Stimulated activated CD4-positive, alpha-beta T cell treated with anti-CD3 and anti-CD28 coated beads, Interleukin-15, amount 100 ng/mL, for 1 hour (primary cell): ENCODE measurements around the gene MBTPS1.

Experiments
- DNase-seq, 2 donors: peaks; one replicate each; pipeline ENCODE4 v3.0.0-alpha.2; 2020; ENCODE audit warnings: low read depth in 1 of 2, low spot score in 1 of 2

Gene MBTPS1

DNA sequence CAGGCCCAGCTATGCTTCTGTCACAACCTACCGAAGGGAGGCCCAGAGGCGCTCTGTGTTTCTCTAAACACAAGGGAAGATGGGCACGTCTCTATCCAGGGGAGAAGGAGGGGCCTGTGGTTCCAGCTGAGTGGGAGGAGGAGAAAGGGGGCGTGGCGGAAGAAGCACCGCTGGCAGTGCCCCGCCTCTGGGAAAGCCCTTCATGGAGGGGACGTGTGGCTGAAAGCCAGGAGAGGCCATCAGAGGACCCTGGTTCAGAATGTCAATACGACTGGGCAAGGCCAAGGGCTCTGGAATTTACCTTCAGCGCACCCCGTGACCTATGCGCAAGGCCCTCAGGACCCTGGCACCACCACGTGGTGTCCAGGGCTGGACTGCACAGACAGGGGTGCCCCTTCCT, 61.8 kb downstream of the MBTPS1 start:
- DNase-seq = no peak

DNA sequence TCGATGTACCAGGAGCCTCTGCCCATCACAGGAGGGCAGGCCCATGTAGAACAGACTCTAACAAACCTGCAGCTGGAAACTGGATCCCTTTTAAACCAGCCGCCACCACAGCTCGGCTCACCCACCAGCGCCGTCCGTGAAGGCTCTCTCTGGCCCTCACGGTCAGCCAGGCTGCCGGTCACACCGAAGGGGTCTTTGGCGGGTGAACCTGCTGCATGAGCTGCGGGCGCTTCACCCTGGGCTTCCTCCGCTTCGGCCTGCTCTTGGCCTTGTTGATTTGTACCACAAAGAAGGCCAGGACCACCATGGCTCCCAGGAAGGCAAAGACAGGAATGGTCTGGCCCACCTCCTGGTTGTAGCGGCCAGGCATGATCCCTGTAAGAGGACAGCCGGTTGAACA, 62.5 kb downstream of the MBTPS1 start:
- DNase-seq = no peak

DNA sequence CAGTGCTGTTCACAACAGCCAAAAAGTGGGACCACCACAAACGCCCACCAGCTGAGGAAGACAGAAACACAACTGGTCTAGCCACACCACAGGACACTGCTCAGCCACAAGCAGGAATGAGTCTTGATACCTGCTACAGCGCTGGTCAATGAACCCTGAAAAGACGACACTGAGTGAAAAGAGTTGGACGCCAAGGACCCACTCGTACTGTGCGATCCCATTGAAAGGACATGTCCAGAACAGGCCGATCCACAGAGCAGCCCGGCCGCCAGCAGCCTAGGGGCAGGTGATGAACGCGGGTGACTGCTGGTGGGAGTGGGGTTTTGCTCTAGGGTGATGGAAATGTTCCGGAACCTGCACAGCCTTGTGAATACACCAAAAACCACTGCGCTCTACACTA, 63.5 kb downstream of the MBTPS1 start:
- no peak for DNase-seq

DNA sequence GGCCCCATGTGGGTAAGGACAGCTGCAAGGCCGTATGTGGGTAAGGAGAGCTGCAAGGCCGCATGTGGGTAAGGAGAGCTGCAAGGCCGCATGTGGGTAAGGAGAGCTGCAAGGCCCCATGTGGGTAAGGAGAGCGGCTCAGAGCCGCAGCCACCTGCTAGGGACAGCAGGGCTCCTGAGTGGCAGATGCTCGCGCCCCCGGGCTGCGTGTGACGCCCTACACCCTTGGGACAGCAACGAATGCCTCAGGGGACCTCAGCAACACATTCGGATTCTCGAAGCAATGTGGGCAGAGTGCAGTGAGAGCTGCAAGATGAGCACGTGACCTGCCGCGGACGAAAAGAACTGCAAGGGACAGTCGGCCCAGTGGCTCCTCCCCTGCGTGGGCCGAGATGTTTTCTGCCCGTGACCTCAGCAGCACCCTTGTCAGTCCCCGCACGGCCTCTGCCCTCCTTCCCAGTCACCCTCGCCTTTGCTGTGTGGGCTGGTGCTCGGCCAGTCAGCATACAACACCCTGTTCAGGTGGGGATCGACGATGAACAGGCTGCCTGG, 64.6 kb downstream of the MBTPS1 start:
- DNase-seq = no peak

DNA sequence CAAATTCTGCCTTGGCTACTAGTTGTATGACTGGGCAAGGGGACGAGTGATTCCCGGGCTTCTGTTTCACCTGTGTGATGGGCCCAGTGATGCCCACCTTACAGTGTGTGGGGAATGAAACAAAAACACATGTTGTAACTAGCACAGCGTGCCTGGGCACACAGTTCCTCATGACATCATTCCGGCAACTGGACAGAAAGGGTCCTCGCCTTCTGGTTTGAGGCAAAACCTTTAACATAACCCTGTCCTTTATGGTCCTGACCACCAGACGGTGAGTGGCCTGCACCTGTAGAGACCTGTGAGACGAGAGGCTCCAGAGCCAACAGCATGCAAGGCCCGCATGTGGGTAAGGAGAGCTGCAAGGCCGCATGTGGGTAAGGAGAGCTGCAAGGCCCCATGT, 66.4 kb downstream of the MBTPS1 start:
- DNase-seq = no peak

DNA sequence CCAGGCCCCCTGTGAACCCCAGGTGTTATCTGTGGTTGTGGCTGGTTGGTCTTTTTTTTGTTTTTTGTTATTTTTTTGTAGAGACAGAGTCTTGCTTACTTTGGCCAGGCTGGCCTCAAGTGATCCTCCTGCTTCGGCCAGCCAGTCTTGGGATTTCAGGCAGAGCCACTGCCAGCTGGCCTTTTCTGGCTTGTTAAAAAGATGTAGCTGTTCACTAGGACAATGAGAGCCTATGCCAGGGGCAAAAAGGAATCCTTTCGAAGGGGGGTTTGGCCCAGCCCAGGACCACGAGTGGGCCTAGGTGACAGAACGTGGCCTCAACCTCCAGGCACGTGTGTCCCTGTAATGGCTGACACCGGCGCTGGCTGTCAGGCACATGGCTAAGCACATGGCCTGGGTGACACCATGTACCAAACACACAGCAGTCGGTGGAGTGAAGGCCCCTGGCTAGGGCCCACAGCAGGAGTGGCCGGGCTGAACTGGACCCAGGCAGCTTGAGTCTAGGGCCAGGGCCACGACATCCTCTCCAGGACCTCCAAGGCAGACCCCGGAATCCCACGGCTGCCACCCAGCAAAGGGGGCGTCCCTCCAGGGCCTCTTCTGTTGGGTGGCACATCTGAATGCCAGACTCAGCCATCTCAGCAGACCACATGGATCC, 67.2 kb downstream of the MBTPS1 start:
- no peak for DNase-seq

DNA sequence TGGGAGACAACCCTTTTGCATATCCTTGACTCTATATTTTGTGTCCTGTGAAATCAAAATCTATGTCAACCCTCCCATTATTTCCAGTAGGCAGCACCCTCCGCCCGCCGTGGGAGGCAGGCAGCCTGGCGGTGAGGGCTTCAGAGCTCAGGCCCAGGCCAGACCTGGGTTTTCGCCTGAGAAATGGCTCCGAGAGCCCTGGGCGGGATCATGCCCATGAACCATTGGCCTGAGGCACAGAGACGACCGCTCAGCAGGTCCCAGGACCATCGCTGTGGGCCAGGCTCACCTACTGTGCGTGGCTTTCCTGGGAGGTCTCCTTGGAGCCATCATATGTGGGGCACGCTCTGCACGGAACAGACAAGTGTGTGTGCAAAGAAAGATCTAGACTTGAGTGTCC, 67.9 kb downstream of the MBTPS1 start:
- DNase-seq = no peak

DNA sequence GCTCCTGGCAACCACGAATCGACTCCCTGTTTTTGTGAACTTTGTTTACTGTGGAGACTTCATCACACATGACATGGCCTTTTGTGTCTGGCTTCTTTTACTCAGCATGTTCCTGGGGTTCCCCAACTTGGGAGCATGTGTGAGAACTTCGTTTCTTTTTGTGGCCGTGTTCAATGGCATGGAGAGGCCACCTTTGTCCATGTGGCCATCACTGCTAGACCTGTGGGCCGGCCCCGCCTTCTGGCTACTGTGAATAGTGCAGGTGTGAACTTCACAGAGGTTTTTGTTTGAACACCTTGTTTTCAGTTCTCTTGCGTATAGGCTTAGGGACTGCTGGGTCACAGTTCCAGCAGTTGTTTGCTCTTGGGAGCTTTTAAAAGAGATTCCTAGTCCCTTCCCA, 68.5 kb downstream of the MBTPS1 start:
- no peak for DNase-seq

DNA sequence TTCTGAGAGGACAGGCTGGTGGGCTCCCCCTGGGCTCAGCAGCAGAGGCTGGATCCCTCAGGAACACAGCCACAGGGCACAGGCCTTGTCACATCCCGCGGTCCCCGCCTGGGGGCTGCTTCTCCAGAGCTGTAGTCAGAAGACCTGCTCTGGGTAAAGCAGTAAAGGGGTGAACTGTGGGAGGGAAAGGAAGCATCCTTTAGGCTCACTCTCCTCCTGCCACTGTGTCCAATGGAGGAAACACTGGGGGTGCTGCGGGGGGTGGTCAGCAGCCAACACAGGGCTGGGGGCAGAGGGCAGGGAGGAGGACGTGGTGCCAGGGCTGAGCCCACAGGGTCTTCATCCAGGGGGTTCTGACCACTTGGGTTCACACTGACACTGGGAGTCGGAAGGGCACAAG, 69.1 kb downstream of the MBTPS1 start:
- no peak for DNase-seq

DNA sequence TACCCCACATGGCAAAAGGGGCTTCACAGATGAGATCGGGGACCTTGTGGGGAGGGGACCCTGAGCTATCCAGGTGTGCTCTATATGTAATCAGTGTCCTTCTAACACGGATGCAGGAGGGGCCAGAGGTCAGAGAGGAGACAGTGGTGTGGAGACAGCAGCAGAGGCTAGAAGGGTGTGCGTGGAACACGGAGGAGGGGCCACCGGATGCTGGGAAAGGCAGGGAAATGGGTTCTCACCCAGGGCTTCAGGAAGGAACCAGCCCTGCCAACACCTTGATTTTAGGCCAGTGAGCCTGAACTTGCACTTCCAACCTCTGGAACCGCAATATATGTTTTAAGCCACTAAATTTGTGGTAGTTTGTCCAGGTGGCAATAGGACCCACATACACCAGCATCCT, 69.5 kb downstream of the MBTPS1 start:
- DNase-seq = no peak

DNA sequence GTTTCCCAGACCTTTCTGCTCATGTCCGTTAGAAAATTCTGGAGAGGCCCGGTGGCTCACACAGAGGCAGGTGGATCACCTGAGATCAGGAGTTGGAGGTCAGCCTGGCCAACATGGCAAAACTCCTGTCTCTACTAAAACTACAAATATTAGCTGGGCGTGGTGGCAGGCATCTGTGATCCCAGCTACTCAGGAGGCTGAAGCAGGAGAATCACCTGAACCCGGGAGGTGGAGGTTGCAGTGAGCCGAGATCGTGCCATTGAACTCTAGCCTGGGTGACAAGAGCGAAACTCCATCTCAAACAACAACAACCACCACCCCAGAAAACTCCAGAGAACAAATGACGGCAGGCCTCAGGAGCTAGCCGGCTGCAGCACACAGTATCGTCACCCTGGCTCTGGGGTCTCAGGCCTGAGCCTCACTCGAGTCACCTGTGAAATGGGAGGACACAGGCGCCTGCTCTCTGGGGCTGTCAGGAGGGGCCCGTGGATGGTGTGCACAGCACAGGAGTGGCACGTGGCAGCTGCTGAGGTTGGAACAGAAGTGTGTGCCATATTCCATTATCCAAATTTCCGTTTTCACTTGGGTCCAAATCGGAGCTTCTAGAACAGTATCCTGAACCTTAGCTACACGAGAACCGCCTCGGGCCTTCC, 70.8 kb downstream of the MBTPS1 start:
- no peak for DNase-seq

DNA sequence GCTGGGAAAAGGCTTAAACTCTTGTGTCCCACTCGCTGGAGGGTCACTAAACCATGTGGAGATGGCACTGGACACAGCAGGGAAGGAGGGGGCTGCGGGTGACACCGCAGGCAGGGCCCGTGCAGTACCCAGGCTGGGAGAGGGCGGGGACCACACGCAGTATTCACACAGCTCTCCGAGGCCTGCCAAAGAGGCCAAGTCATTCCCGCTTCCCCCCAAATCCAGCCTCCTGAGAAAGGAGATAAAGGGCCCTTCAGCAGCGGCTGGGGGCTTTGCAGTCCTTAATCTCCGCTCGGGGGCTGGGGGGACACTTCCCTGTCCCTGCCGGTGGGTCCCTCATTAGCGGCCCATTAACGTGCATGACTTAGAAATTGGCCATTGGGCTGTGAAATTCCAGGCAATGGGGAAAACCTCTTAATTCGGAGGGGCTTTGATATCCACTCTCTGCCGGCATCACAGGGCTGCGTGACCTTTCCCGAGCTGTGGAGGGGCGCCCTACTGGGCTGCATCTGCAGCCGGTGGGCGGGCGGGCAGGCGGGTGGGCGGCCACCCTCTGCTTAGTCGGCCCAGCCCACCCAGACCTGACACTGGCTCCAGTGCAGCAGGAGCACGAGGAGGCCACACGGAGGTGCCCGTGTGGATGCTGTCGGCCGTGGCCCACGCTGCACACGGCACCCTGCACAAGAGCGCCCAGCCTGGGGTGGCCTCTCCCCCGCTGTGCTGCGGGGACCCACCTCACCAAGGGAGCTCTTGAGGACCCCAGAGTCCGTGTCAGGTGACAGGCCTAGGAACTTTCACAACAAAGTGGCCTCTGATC, 71.5 kb downstream of the MBTPS1 start:
- no peak for DNase-seq

DNA sequence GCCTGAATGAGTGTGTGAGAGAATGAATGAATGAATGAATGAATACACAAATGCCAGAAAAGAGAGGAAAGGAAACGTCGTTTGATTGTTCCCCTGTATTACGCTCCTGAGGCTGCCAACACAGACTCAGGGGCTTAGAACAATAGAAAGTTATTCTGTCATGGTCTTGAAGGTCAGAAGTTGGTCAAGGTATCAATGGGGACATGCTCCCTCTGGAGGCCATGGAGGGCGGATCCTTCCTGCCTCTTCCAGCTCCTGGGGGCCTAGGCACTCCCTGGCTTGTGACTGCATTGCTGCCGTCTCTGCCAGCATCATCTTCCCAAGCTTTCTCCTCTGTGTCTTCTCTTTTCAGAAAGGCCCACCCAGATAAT, 72.6 kb downstream of the MBTPS1 start:
- no peak for DNase-seq

DNA sequence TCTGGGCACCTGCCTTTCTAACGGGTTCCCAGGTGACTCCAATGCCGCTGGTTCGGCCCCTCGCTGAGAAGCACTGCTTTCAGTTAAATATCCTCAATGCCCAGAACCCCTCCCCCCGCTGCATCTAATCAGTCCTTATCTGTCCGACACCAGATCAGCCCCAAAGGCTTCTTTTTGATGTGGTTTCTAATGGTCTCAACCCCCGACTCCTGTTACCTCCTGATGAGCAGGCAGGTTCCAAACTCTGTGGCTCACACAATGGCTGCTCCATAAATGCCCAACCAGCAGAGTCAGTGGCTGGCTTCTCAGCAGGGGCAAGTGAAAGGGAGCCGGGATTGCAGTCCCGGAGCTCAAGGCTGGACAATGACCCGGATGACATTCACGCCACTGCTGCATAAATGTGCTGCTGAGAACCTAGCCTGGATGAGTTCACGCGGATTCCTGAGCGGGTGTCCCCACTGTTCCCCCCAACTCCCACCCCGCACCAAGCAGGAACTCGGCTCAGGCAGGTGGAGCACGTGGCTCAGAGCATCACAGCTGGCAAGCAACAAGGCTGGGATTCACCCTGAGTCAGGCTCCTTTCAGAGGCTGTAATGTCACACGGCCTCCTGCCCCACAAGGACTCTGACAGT, 73.1 kb downstream of the MBTPS1 start:
- no peak for DNase-seq

DNA sequence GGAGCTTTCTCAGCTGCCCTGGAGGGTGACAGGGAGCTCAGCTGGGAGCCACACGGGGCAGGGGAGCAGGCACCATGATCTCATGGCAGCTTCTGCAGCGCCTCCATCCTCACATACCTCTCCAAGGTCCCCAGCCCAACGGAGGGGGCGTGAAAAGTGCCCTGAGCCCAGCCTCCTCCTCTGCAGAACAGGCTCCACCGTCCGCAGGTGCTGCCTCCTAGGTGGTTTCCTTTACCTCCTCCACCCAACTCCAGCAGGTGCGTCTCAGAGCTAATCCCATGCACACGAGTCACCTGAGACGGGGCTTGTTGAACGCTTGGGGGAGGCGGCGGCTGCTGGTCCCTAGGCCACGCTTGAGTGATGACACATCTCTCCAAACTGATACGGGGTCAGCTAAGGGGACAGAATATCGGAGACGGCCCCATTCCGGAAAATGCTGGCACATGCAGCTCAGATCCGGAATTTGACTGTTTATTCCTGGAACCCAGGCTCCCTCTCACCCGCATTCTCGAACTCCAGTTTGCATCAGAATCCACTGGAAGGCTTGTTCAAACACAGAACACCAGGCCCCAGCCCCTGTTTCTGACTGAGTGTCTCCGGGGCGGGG, 73.8 kb downstream of the MBTPS1 start:
- no peak for DNase-seq

DNA sequence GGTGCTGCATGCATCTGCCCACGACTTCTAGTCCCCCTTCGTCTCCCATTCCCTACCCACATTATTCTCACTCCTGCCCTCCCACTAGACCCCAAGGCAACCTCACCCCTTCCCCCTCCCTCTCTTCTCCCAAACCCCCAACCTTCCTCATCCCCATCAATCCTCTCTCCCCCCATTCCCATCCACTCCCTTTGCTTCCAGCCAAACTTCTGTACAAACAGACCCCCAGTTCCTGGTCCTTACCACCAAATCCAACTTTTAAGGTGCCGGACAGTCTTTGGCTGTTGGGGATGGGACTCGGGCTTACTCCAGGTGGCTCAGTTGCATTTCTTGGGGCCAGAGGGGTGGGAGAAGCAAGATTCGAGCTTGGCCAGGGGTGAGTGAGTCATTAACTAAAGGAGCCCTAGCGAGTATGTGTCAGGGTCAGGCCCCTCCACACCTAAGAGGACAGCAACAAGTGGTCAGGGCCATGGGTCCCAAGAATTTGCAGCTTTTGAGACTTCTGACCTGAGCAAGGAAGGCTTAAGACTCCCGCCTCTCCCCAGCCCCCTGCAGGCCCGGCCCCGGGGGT, 74.3 kb downstream of the MBTPS1 start, which contains the start of gene SLC38A8:
TSS of gene SLC38A8 (minus strand) at position 488 of the 571 bp plus-strand sequence. CDS start 638 bp downstream, outside the sequence.
- DNase-seq = no peak

DNA sequence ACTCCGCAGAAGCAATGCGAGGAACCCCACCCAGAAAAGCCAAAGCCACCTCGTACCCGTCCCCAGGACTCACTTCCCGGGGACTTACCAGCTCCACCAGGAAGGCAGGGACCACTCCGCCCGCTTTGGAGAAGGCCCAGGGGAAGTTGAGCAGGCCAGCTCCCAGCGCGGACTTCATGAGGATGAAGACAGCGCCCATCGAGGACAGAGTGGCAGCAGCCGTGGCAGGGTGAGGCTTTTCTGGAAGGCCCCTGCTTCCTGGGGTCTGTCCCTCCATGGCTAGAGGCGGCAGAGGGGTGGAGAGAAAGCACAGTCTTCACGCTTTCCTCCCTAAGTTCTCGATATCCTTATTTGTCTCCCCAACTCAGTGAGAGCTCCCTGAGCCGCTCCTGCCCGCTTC, 74.9 kb downstream of the MBTPS1 start:
- DNase-seq = no peak

DNA sequence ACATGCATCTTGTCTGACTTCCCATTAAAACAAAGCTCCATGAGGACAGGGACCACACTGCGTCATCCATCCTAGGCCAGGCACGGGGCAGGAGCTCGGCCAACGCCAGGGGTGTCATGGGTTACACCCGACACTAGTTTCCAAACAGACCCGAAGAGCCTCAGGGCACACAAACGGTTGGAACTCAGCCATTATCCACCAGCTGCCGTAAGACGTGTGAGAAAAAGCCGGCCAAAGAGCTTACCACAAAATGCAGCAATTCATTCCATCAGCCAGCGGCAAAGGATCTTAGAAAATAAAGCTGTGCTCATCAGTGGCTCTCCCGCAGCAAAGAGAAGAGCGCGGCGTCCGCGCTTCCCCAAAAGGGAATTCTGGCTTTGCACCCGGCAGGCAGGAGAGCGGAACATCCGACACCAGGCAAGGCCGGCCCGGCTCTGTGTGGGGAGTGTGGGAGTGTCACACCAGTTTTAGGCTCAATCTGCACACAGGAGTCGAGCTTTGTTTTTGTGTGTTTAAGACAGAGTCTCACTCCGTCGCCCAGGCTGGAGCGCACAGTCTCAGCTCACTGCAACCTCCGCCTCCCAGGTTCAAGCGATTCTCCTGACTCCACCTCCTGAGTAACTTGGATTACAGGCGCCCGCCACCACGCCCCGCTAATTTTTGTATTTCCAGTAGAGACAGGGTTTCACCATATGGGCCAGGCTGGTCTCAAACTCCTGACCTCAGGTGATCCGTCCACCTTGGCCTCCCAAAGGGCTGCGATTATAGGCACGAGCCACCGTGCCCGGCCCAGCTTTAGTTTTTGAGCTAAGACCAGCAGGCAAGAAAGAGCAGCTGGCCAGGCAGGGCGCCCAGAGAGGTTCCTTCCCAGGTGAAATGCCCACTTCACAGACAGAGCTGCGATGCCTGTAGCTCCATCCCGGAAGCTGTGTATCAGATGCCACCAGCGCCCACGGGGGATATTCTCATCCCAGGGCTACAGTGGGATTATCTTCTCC, 75.6 kb downstream of the MBTPS1 start:
- no peak for DNase-seq

DNA sequence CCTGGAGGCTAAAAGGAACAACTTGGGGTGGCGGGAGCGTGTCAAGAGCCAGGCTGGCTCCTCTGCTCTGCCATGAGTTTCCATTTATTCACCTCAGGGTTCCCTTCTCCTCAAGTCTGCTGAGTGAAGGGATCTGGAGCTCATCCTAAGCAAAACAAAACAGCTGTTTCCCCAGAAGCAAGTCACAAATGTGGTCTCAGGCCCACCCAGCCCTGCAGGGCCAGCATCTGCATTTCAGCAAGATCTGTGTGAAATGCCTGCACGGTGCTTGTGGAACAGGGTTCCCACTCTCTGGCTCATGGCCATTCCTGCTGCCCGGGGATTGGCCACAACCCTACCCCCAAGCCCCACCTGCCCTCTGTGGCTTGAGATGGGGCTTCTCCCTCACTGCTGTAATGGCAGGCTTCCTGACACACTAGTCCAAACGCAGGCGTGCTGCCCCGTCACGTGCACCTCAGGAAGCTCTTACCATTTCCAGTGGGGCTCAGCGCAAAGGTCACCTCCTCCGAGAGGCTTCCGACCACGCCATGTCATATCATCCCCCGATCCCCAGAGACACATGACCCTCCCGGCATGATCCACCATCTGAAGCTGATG, 76.4 kb downstream of the MBTPS1 start:
- no peak for DNase-seq
